Hepatocyte (in vitro differentiated cells): ENCODE measurements around the gene KCNJ15. TPM values are rescaled to one million over a fixed set of nuclear protein-coding genes. Genes with fewer than 3 reads are reported as not detected.

ENCODE experiments used
- DNase-seq: peaks from one replicate; pipeline ENCODE4 v3.0.0-alpha.2; 2016; ENCODE audit warnings: low spot score
- H2AFZ ChIP-seq: fragments of 200-600 bp; sonication (generic); 2 replicates; pipeline ENCODE4 v1.6.0; 2016; ENCODE audit warnings: antibody characterized with exemption, mild to moderate bottlenecking
- H3K27ac ChIP-seq: fragments of 200-600 bp; sonication (generic); 2 replicates; pipeline ENCODE4 v1.5.1; 2016; ENCODE audit warnings: mild to moderate bottlenecking
- H3K27me3 ChIP-seq: fragments of 200-600 bp; sonication (generic); 2 replicates; pipeline ENCODE4 v1.6.1; 2016
- H3K36me3 ChIP-seq: fragments of 200-600 bp; sonication (generic); replicated peaks from 2 replicates; pipeline ENCODE4 v1.5.1; 2016; ENCODE audit warnings: low read depth; ENCODE audit not compliant: insufficient read depth
- H3K4me1 ChIP-seq: fragments of 200-600 bp; sonication (generic); 2 replicates; pipeline ENCODE4 v1.5.1; 2016; ENCODE audit warnings: mild to moderate bottlenecking, moderate library complexity; ENCODE audit not compliant: insufficient read depth
- H3K4me2 ChIP-seq: fragments of 200-600 bp; sonication (generic); 2 replicates; pipeline ENCODE4 v1.6.0; 2016
- H3K4me3 ChIP-seq: fragments of 200-600 bp; sonication (generic); 2 replicates; pipeline ENCODE4 v1.5.1; 2016; ENCODE audit warnings: mild to moderate bottlenecking
- H3K79me2 ChIP-seq: fragments of 200-600 bp; sonication (generic); 2 replicates; pipeline ENCODE4 v1.6.0; 2017; ENCODE audit warnings: mild to moderate bottlenecking
- H3K9me2 ChIP-seq: fragments of 200-600 bp; sonication (generic); replicated peaks from 2 replicates; pipeline ENCODE4 v1.6.0; 2017; ENCODE audit warnings: mild to moderate bottlenecking; ENCODE audit not compliant: insufficient read depth
- H3K9me3 ChIP-seq: fragments of 200-600 bp; sonication (generic); 2 replicates; pipeline ENCODE4 v1.5.1; 2016; ENCODE audit warnings: low read depth, mild to moderate bottlenecking
- H4K20me1 ChIP-seq: fragments of 200-600 bp; sonication (generic); 2 replicates; pipeline ENCODE4 v1.6.0; 2016; ENCODE audit warnings: mild to moderate bottlenecking; ENCODE audit not compliant: insufficient read depth, poor library complexity, severe bottlenecking
- EZH2 ChIP-seq: fragments of 200-600 bp; sonication (generic); IDR thresholded peaks from 2 replicates; pipeline ENCODE4 v1.6.1; 2016; ENCODE audit warnings: antibody characterized with exemption, mild to moderate bottlenecking, borderline replicate concordance
- EZH2phosphoT487 ChIP-seq: fragments of 200-600 bp; sonication (generic); IDR thresholded peaks from one replicate; pipeline ENCODE4 v1.6.1; 2018; ENCODE audit warnings: antibody characterized with exemption, mild to moderate bottlenecking, low read depth, moderate library complexity; ENCODE audit not compliant: unreplicated experiment, severe bottlenecking
- WGBS: methylation state at CpG from one replicate; pipeline ENCODE4 v1.1.6; 2016; ENCODE audit warnings: low lambda C conversion rate; ENCODE audit errors: missing lambda C conversion rate; 5-methylcytosine and 5-hydroxymethylcytosine counted together
- polyA plus RNA-seq: library from polyadenylated mRNA; unstranded; fragments of >200 nt; fragmentation: Nextera tagmentation; extraction: Ambion mirVana; gene quantifications from 2 replicates; pipeline ENCODE4 v1.2.1, GENCODE V29; 2016
- total RNA-seq: library from RNA; depleted of rRNA; stranded (reverse); fragments of >200 nt; gene quantifications from 2 replicates; pipeline ENCODE4 v1.2.3, GENCODE V29; 2014
- TF ChIP-seq, protein P1 (sequence below): fragments of 200-600 bp; sonication (generic); IDR thresholded peaks from 2 replicates; pipeline ENCODE4 v1.5.1; 2016; ENCODE audit warnings: antibody characterized with exemption, mild to moderate bottlenecking; ENCODE audit not compliant: poor library complexity

KCNJ15 gene
- total and polyA plus RNA-seq, 2 experiments from 2014 or later, result 0.43 to 0.88 TPM

DNA sequence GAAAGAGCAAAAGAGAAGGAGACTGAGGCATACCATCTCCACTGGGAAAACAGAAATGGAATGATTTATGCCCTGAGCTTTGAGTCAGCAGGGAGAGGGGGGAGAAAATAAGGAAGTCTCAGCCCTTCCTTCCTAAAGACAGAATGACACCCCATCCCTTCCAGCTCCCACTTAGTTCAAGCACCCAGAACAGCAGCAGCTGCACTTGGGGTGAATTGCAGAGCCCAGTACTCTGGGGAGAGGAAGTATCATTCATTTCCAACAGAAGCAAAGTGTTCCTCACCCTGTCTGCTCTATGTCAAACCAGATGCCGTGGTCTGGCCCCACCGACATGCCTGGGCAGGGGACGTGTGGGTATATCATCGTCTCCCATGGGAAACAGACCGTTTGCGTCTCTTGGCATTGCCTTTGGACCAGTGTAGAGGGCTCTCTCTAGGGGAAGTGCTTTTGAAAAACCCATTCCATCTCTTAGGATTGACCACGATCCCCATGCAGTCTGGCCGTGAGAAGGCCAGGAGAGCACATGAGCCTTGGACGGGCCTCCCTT, 1.1 kb upstream of the KCNJ15 start:
- TF ChIP-seq EZH2phosphoT487 (no peak), EZH2 (no peak)
- TF ChIP-seq, protein P1, sequence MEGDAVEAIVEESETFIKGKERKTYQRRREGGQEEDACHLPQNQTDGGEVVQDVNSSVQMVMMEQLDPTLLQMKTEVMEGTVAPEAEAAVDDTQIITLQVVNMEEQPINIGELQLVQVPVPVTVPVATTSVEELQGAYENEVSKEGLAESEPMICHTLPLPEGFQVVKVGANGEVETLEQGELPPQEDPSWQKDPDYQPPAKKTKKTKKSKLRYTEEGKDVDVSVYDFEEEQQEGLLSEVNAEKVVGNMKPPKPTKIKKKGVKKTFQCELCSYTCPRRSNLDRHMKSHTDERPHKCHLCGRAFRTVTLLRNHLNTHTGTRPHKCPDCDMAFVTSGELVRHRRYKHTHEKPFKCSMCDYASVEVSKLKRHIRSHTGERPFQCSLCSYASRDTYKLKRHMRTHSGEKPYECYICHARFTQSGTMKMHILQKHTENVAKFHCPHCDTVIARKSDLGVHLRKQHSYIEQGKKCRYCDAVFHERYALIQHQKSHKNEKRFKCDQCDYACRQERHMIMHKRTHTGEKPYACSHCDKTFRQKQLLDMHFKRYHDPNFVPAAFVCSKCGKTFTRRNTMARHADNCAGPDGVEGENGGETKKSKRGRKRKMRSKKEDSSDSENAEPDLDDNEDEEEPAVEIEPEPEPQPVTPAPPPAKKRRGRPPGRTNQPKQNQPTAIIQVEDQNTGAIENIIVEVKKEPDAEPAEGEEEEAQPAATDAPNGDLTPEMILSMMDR, result no peak
- H3K27me3 ChIP-seq, result peaks cover 5% of the 10 kb centered on the region
- H2AFZ ChIP-seq, result no peak overlapping the region
- no peaks in the 10 kb centered on the region for H3K79me2 ChIP-seq
- H3K4me2 ChIP-seq, result no peak overlapping the region
- H3K4me1 ChIP-seq, result no peaks in the 10 kb centered on the region
- H3K4me3 ChIP-seq, result no peak overlapping the region
- no peak overlapping the region for H3K27ac ChIP-seq
- H3K9me3 ChIP-seq, result no peaks in the 10 kb centered on the region
- no peaks in the 10 kb centered on the region for H3K9me2 ChIP-seq
- DNase-seq, result no peak
- 87% methylated on average over 9 of the region's 9 CpGs for WGBS
- no peaks in the 10 kb centered on the region for H3K36me3 ChIP-seq
- no peaks in the 10 kb centered on the region for H4K20me1 ChIP-seq

DNA sequence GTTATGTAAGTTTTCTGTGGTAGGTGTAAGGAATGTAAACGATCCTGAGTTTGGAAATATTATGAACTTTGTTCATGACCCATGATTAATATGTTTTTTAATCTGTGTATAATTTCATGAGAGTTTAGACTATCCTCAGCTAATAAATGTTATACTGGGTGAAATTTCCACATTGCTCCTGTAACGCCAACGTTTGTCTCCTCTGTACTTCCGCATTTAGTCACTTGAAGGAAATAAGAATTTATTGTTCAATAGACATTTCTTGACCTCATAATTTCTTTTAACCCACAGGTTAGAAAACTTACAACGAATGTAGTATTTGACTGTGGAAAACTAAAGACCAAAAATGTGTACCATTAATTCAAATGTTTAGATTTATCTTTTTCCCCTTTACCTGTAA, 876 bp downstream of the KCNJ15 start:
- Histone ChIP-seq H3K27ac (no peak overlapping the region), H3K79me2 (no peaks in the 10 kb centered on the region), H4K20me1 (no peaks in the 10 kb centered on the region), H3K9me3 (no peaks in the 10 kb centered on the region), H2AFZ (no peak overlapping the region), H3K9me2 (no peaks in the 10 kb centered on the region), H3K4me2 (peak overlapping the region; percentile 50), H3K4me3 (no peak overlapping the region), H3K4me1 (no peaks in the 10 kb centered on the region), H3K27me3 (peaks cover 5% of the 10 kb centered on the region), H3K36me3 (no peaks in the 10 kb centered on the region)
- DNase-seq, result no peak
- TF ChIP-seq, protein P1, result no peak
- TF ChIP-seq EZH2phosphoT487, result no peak
- 74% methylated on average over 5 of the region's 5 CpGs for WGBS

DNA sequence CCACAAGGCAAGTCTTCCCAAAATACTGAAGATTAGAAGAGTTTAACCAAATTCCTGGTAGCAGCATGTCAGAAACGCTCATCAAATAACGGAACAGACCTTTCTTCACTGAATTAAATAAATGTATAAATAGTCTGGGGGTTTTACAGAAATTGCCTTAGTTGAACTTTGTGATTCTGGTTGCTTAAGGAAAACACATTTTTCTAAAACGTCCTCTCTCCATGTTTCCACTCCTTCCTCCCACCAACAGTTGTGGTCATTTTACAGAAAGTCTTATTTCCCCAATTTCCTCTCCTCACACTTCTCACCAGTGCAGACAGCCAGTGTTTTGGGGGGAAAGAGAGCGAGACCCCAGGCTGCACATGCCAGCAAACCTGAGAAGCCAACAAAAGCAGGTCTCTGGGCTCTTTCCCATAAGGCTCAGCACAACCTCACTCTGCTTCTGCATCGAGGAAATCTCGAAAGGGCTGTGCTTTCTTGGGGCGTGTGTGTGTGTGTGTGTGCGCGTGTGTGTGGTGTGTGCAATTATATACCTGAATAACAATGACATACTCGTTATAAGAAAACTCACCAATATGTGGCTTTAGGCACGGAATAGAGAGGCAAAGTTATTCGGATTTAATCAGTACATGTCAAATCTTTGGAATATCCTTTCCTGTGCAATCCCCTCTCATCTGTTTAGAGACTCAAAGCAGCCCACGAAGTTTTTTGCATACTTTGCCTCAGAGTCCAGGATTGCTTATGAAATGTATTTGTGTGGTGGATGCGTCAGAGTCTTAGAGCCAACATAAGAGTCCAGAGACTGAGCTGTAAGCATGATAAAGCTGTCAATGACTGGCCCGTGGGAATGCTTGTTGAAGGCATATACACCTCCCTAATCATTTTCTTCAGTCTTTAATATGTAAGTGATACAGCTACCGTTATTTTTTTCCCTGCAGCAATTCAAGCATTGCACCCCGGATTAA, 2.0 kb downstream of the KCNJ15 start:
- Histone ChIP-seq H3K79me2 (no peaks in the 10 kb centered on the region), H4K20me1 (no peaks in the 10 kb centered on the region), H3K27me3 (peaks cover 5% of the 10 kb centered on the region), H2AFZ (no peak overlapping the region), H3K4me1 (no peaks in the 10 kb centered on the region), H3K4me3 (no peak overlapping the region), H3K27ac (no peak overlapping the region), H3K36me3 (no peaks in the 10 kb centered on the region), H3K9me2 (no peaks in the 10 kb centered on the region), H3K4me2 (no peak overlapping the region), H3K9me3 (no peaks in the 10 kb centered on the region)
- WGBS, result 78% methylated on average over 17 of the region's 17 CpGs
- peak; percentile 44 for DNase-seq
- TF ChIP-seq EZH2phosphoT487, result no peak
- TF ChIP-seq, protein P1, result no peak
- no peak for TF ChIP-seq EZH2
